ENCODE measurements around the gene TMEM170B. TPM values are rescaled to one million over a fixed set of nuclear protein-coding genes. Genes with fewer than 3 reads are reported as not detected.

The TMEM170B gene
- total and polyA plus RNA-seq, 9 of the 15 experiments (the other 6 are each of a cell fraction or from before 2014, with no cell fraction given), result 0.03 to 0.11 (median 0.07) TPM

DNA sequence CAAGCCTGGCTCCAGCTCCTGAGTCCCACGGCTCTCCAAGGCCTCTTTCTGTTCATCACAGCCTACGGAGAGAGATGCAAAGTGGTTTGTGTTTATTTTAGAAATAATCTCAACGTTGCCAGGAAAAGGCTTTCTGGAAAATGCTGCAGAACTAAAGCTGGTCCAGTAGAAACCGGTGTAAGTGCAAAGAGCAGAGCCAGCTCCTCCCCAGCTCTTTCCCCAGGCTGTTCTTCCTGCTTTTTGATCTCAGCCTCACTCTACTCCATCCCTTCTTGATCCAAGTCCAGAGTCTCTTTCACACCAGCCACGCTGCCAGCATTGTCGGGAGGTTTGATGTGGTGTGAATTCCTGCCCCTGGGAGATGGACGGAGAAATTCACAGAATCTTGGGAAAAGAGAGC is 69.8 kb downstream of the TMEM170B start (continued):
- no peak for TF ChIP-seq ZNF76 (CRISPR knock-in tag; IDR thresholded peaks at IDR 0.05; ENCODE audit: borderline replicate concordance)
- no peak for TF ChIP-seq TBP (optimal IDR thresholded peaks at IDR 0.05; ENCODE audit: low read depth, low read length)
- TF ChIP-seq EZH2 (IDR thresholded peaks at IDR 0.05; ENCODE audit: borderline replicate concordance, low read depth, low read length), result no peak

DNA sequence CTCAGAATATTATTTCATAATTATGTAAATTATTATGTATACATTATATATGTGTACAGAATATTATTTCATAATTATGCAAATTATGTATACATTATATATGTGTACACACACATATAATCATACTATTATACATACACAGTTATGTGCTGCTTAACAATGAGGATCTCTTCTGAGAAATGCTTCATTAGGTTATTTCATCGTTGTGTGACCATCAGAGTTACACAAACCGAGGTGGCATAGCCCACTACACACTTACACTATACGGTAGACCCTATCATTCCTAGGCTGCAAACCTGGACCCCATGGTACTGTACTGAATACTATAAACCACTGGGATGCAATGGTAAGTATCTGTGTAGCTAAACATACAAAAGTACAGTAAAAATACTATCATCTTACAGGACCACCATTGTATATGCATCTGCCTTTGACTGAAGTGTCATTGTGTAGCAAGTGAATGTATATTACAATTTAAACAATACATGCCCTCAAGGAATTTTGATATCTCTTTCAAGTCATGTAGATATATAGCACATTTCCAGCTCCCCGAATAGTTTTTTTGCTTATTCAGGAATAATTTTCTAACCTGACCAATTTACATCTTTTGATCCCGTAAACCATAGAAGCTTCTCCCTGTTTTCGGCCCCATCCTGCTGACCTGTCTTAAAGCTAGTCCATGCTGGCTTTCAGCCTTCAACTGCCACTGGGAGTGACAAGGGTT is 71.2 kb downstream of the TMEM170B start:
- ChIA-PET POLR2A (interaction anchor here (0.5 to 0.6 kb wide), 2 partner anchors 693 to 1301 kb away, joined by 3 to 4 read pairs; no protein-coding TSS in a partner anchor), CTCF (ENCODE audit: low intra/inter-chr PET ratio) (no interaction called here)
- Histone ChIP-seq H4K20me1 (replicated peaks; ENCODE audit: control insufficient read depth, insufficient read depth, low read length) (no peaks in the 10 kb centered on the region), H3K4me1 (replicated peaks in 1 of 2; ENCODE audit: control insufficient read depth in 2 of 2, insufficient read depth in 2 of 2, low read length in 2 of 2) (no peaks in the 10 kb centered on the region), H2AFZ (ENCODE audit: low read depth, low read length) (no peak overlapping the region), H3K9ac (ENCODE audit: insufficient read depth in 1 of 2, low read depth in 2 of 2, low read length in 2 of 2) (no peak overlapping the region), H3K9me1 (ENCODE audit: control insufficient read depth, insufficient read depth, low read length) (no peaks in the 10 kb centered on the region), H3K4me3 (no peak overlapping the region), H3K27ac (ENCODE audit: extremely low read depth, low read depth, low read length) (no peak overlapping the region), H3K36me3 (ENCODE audit: control insufficient read depth, insufficient read depth, low read length) (no peaks in the 10 kb centered on the region), H3K4me2 (ENCODE audit: insufficient read depth, low read length) (no peak overlapping the region), H3K27me3 (ENCODE audit: control insufficient read depth in 2 of 2, insufficient read depth in 2 of 2, low read length in 2 of 2) (peaks cover 21 to 38% of the 10 kb centered on the region in 2 experiments), H3K79me2 (ENCODE audit: control insufficient read depth, insufficient read depth, low read length) (no peaks in the 10 kb centered on the region), H3K9me3 (replicated peaks; ENCODE audit: control insufficient read depth, insufficient read depth, low read depth, low read length) (no peaks in the 10 kb centered on the region)
- ATAC-seq (no peak), DNase-seq (ENCODE audit: extremely low read depth in 1 of 4, low spot score in 3 of 4) (no peak), FAIRE-seq (no peak)
- intact Hi-C loops (cut with micrococcal nuclease), result no loop called here
- no peak for TF ChIP-seq KLF6 (CRISPR knock-in tag; IDR thresholded peaks at IDR 0.05; ENCODE audit: borderline replicate concordance)
- TF ChIP-seq MAFG (tag; conservative IDR thresholded peaks at IDR 0.05), result 0 out of 2 replicates have a peak, but pooled peaks have one; percentile 42
- no peak for TF ChIP-seq ESRRB (CRISPR knock-in tag; IDR thresholded peaks at IDR 0.05; ENCODE audit: borderline replicate concordance)
- TF ChIP-seq, protein P1, sequence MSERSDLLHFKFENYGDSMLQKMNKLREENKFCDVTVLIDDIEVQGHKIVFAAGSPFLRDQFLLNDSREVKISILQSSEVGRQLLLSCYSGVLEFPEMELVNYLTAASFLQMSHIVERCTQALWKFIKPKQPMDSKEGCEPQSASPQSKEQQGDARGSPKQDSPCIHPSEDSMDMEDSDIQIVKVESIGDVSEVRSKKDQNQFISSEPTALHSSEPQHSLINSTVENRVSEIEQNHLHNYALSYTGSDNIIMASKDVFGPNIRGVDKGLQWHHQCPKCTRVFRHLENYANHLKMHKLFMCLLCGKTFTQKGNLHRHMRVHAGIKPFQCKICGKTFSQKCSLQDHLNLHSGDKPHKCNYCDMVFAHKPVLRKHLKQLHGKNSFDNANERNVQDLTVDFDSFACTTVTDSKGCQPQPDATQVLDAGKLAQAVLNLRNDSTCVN (CRISPR knock-in tag; IDR thresholded peaks at IDR 0.05), result no peak
- no peak for TF ChIP-seq ZNF766 (CRISPR knock-in tag; conservative IDR thresholded peaks at IDR 0.05)
- TF ChIP-seq, protein P2, sequence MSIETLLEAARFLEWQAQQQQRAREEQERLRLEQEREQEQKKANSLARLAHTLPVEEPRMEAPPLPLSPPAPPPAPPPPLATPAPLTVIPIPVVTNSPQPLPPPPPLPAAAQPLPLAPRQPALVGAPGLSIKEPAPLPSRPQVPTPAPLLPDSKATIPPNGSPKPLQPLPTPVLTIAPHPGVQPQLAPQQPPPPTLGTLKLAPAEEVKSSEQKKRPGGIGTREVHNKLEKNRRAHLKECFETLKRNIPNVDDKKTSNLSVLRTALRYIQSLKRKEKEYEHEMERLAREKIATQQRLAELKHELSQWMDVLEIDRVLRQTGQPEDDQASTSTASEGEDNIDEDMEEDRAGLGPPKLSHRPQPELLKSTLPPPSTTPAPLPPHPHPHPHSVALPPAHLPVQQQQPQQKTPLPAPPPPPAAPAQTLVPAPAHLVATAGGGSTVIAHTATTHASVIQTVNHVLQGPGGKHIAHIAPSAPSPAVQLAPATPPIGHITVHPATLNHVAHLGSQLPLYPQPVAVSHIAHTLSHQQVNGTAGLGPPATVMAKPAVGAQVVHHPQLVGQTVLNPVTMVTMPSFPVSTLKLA (conservative IDR thresholded peaks at IDR 0.05), result no peak
- peak; percentile 35; the same call in 1 of the 2 replicates for TF ChIP-seq C11orf30 (IDR thresholded peaks at IDR 0.05; ENCODE audit: low read depth)
- TF ChIP-seq, protein P3, sequence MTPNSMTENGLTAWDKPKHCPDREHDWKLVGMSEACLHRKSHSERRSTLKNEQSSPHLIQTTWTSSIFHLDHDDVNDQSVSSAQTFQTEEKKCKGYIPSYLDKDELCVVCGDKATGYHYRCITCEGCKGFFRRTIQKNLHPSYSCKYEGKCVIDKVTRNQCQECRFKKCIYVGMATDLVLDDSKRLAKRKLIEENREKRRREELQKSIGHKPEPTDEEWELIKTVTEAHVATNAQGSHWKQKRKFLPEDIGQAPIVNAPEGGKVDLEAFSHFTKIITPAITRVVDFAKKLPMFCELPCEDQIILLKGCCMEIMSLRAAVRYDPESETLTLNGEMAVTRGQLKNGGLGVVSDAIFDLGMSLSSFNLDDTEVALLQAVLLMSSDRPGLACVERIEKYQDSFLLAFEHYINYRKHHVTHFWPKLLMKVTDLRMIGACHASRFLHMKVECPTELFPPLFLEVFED (CRISPR knock-in tag; conservative IDR thresholded peaks at IDR 0.05), result no peak
- TF ChIP-seq EP400 (IDR thresholded peaks at IDR 0.05), result no peak
- no peak for TF ChIP-seq IFI16 (CRISPR knock-in tag; IDR thresholded peaks at IDR 0.05)
- TF ChIP-seq HDGF (IDR thresholded peaks at IDR 0.05), result no peak
- peak; percentile 60 for TF ChIP-seq ZNF316 (IDR thresholded peaks at IDR 0.05)
- no peak for TF ChIP-seq BRD9 (IDR thresholded peaks at IDR 0.05; ENCODE audit: low read depth, partially characterized antibody)
- BruUV-seq (replicated peaks), result no TSS peak
- in situ Hi-C loops (cut with MboI), result no loop called here
- whole genome bisulfite sequencing (ENCODE audit: insufficient coverage, low coverage, missing lambda C conversion rate), result 2% methylated on average over 6 of the region's 6 CpGs

Measured in K562 (cell line).